Heart right ventricle (tissue), 16 donors: ENCODE measurements around the gene TCP11. TPM values are rescaled to one million over a fixed set of nuclear protein-coding genes. Genes with fewer than 3 reads are reported as not detected.

ENCODE experiments used
- ATAC-seq, 8 donors: fragments of 200-7000 bp; cut with Tn5 transposase; one replicate each; pipeline ENCODE4 v1.9.1; 2020; ENCODE audit warnings: mild to moderate bottlenecking in 8 of 8, moderate library complexity in 8 of 8, moderate number of reproducible peaks in 1 of 8
- DNase-seq, 2 donors: peaks; one replicate each; pipeline ENCODE4 v3.0.0-alpha.2; 2020
- H3K27ac ChIP-seq, 10 donors: fragments of 200-600 bp; sonication (generic) in 2 of 10; one replicate each; pipeline versions ENCODE4 v1.5.0 to v1.8.0; 2020 to 2022; ENCODE audit warnings: mild to moderate bottlenecking in 3 of 10
- H3K27me3 ChIP-seq, 7 donors: fragments of 200-600 bp; one replicate each; pipeline ENCODE4 v1.8.0; 2021 to 2022; ENCODE audit warnings: mild to moderate bottlenecking in 2 of 7
- H3K36me3 ChIP-seq, 9 donors: fragments of 200-600 bp; sonication (generic) in 1 of 9; one replicate each; pipeline versions ENCODE4 v1.5.0 to v1.8.0; 2020 to 2022; ENCODE audit warnings: mild to moderate bottlenecking in 2 of 9
- H3K4me1 ChIP-seq, 9 donors: fragments of 200-600 bp; sonication (generic) in 1 of 9; one replicate each; pipeline versions ENCODE4 v1.5.0 to v1.8.0; 2020 to 2022; ENCODE audit warnings: mild to moderate bottlenecking in 4 of 9
- H3K4me3 ChIP-seq, 10 donors: fragments of 200-600 bp; sonication (generic) in 2 of 10; one replicate each; pipeline versions ENCODE4 v1.5.0 to v1.8.0; 2020 to 2022; ENCODE audit warnings: mild to moderate bottlenecking in 7 of 10, moderate library complexity in 2 of 10
- H3K9me3 ChIP-seq, 11 donors: fragments of 200-600 bp in 10 of 11; sonication (generic) in 2 of 11; one replicate each; pipeline versions ENCODE4 v1.5.0 to v1.8.0; 2013 to 2022; ENCODE audit warnings: mild to moderate bottlenecking in 2 of 11, control low read depth in 1 of 11, moderate library complexity in 1 of 11
- CTCF ChIP-seq, 9 donors: fragments of 200-600 bp; sonication (generic) in 2 of 9; IDR thresholded peaks; one replicate each; pipeline versions ENCODE4 v1.5.0 to v1.8.0; 2021 to 2022; ENCODE audit warnings: antibody characterized with exemption in 9 of 9, mild to moderate bottlenecking in 5 of 9, moderate library complexity in 1 of 9
- WGBS, 2 donors: extraction: QIAGEN DNeasy Blood & Tissue Kit; methylation state at CpG; one replicate each; pipeline ENCODE4 v1.1.7; 2013; ENCODE audit warnings: inconsistent platforms in 1 of 2; 5-methylcytosine and 5-hydroxymethylcytosine counted together
- intact Hi-C, 10 donors: fragments of 100-400 bp; cut with DNase I; formaldehyde crosslinking; loops; one replicate each; pipeline versions ENCODE4 v1.11.1 to v1.14.2; 2022
- polyA plus RNA-seq, 2 donors: library from polyadenylated mRNA; stranded (reverse); fragments of 200-250 nt; gene quantifications; one replicate each; pipeline ENCODE4 v1.2.3, GENCODE V29; 2013
- total RNA-seq, 10 donors: library from RNA; stranded (reverse); fragmentation: NEBNext Ultra II Directional in 3 of 10; extraction: Animal tissue kit (Norgen Biotek cat#: 25700) in 3 of 10; gene quantifications; one replicate each; pipeline versions ENCODE4 v1.2.1 to v1.2.4, GENCODE V29; 2021 to 2023
- donor health status: Arrhythmogenic right ventricular cardiomyopathy.
- donor health status: ischemic (EF 13 %, LVEDD 7.1; RV severe dilation, severe dysfunction).
- donor health status: healthy with polysubstance abuse.
- donor health status: DM: no; HTN: yes; CAD: no.
- donor health status: DM: no; HTN: no; CAD: no.
- donor health status: ischemic (EF 25% LVEDD 6.9; RV normal size, moderate dysfunction).
- donor health status: ischemic (EF 25% LVEDD 5.7; RV mildly dilated, moderate dysfunction).
- donor health status: healthy.
- donor health status: DM: yes; HTN: yes; CAD: no.
- donor health status: Ischemic cardiomyopathy.
- donor health status: ischemic (EF 35%, LVEDD 5.7; RV mildly dilated, moderate dysfunction).
- donor health status: nonischemic (EF 11% LVEDD 7.7; RV severe dilation, severe dysfunction).
- donor health status: DM: yes; HTN: yes; CAD: no.
- donor health status: PGD.
- donor health status: ischemic (EF 29% LVEDD 5.4; RV normal size, mild dysfunction).
- donor health status: nonischemic (EF 23%, LVEDD 6.1; RV moderate dilation, normal function).

Gene TCP11
- total and polyA plus RNA-seq, 12 donors = 0.03 TPM; not detected in 11

- Histone ChIP-seq H3K27ac (no peak overlapping the region), H3K4me3 (no peak overlapping the region), H3K4me1 (no peaks in the 10 kb centered on the region), H3K9me3 (no peaks in the 10 kb centered on the region), H3K36me3 (no peaks in the 10 kb centered on the region), H3K27me3 (no peaks in the 10 kb centered on the region)
- TF ChIP-seq CTCF (IDR thresholded peaks at IDR 0.05) = no peak
- ATAC-seq (no peak), DNase-seq (no peak)
- intact Hi-C loops = no loop called here
- WGBS, 2 donors = 93 to 94% methylated on average over 2 of the region's 2 CpGs
Observed at GRCh38 chr6:35154262-35154661, 13.1 kb upstream of the TCP11 start.

GRCh38 chr6:35152067-35152707, 11.0 kb upstream of the TCP11 start:
- DNase-seq (no peak), ATAC-seq (no peak)
- intact Hi-C loops = no loop called here
- no peak for TF ChIP-seq CTCF (IDR thresholded peaks at IDR 0.05)
- WGBS, 2 donors = 69 to 70% methylated on average over 4 of the region's 4 CpGs
- H3K27ac ChIP-seq = no peak overlapping the region
- no peak overlapping the region for H3K4me3 ChIP-seq
- no peaks in the 10 kb centered on the region for H3K27me3 ChIP-seq
- peaks cover 0 to 10% (median 0%) of the 10 kb centered on the region in 9 donors for H3K4me1 ChIP-seq
- no peaks in the 10 kb centered on the region for H3K9me3 ChIP-seq
- H3K36me3 ChIP-seq = no peaks in the 10 kb centered on the region

- no peak for TF ChIP-seq CTCF (IDR thresholded peaks at IDR 0.05)
- H3K27ac ChIP-seq = no peak overlapping the region
Observed at GRCh38 chr6:35151466-35151865, 10.3 kb upstream of the TCP11 start.

GRCh38 chr6:35149891-35150566, 8.9 kb upstream of the TCP11 start:
- ATAC-seq = peak in 1 of 8 donors; percentile 32
- intact Hi-C loops = loop anchor here in 8 of 10 donors (5.0 to 10.0 kb wide), 6 partner anchors 52 to 283 kb away; partner anchors contain the start of genes ANKS1A (in 1 of the 8) and TAF11 (in 1 of the 8)

More at GRCh38 chr6:35151466-35151865, 10.3 kb upstream of the TCP11 start:
- Histone ChIP-seq H3K27me3 (no peaks in the 10 kb centered on the region), H3K4me1 (peaks cover 0 to 10% (median 0%) of the 10 kb centered on the region in 9 donors), H3K4me3 (no peak overlapping the region), H3K36me3 (no peaks in the 10 kb centered on the region), H3K9me3 (no peaks in the 10 kb centered on the region)
- WGBS, 2 donors = 95 to 98% methylated on average over 2 of the region's 2 CpGs
- no peak for DNase-seq
- ATAC-seq = no peak
- intact Hi-C loops = no loop called here

More at GRCh38 chr6:35149891-35150566, 8.9 kb upstream of the TCP11 start:
- Histone ChIP-seq H3K9me3 (no peaks in the 10 kb centered on the region), H3K4me1 (peaks cover 0 to 10% (median 0%) of the 10 kb centered on the region in 9 donors), H3K36me3 (no peaks in the 10 kb centered on the region), H3K4me3 (no peak overlapping the region), H3K27ac (no peak overlapping the region), H3K27me3 (no peaks in the 10 kb centered on the region)
- TF ChIP-seq CTCF (IDR thresholded peaks at IDR 0.05) = no peak
- no peak for DNase-seq
- WGBS, 2 donors = 63 to 68% methylated on average over 16 of the region's 16 CpGs
